ENCODE data around the gene TRPC3.

DNA sequence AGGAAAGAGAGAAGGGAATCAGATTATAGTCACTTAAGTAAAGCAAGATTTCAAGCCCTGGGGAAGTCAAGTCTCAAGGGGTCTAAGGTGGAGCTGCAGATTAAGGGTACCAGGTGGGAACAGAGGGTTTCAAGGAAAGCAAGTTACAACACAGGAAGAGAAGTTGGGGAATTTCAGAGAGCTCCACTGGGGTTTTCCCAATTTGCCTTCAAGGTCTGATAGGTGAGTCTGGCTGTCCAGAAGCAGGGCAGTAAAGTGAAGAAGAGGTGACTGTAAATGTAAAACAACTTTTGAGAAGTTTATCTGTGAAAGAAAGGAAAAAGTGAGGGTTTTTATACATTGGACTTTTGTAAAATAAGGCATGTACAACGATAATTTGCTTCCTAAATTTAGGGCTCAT lies 37.1 kb upstream of the TRPC3 start:
- TF ChIP-seq, protein P1, sequence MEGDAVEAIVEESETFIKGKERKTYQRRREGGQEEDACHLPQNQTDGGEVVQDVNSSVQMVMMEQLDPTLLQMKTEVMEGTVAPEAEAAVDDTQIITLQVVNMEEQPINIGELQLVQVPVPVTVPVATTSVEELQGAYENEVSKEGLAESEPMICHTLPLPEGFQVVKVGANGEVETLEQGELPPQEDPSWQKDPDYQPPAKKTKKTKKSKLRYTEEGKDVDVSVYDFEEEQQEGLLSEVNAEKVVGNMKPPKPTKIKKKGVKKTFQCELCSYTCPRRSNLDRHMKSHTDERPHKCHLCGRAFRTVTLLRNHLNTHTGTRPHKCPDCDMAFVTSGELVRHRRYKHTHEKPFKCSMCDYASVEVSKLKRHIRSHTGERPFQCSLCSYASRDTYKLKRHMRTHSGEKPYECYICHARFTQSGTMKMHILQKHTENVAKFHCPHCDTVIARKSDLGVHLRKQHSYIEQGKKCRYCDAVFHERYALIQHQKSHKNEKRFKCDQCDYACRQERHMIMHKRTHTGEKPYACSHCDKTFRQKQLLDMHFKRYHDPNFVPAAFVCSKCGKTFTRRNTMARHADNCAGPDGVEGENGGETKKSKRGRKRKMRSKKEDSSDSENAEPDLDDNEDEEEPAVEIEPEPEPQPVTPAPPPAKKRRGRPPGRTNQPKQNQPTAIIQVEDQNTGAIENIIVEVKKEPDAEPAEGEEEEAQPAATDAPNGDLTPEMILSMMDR (IDR thresholded peaks at IDR 0.05) = no peak
- TF ChIP-seq POLR2A (IDR thresholded peaks at IDR 0.05) = no peak

Data from uterus (tissue), 2 donors.